ENCODE results near the gene CD2AP.
"Not testable (repeated sequence)": the region's sequence is repeated elsewhere in the genome, so short reads cannot be mapped to it uniquely, and the experiment has no call there.

The CD2AP gene

GRCh38 chr6:47477497-47478232 is at the start of gene CD2AP:
TSS of gene CD2AP (plus strand) at chr6:47477789. CDS start at chr6:47478245, 456 bp downstream.
- DNase-seq = peak; percentile 73 to 80

- DNase-seq = no peak
These were observed 49.3 kb upstream of the CD2AP start for GRCh38 chr6:47428288-47428687.

- no peak for DNase-seq
These were observed 48.6 kb upstream of the CD2AP start for GRCh38 chr6:47428746-47429664.

- no peak for DNase-seq
These were observed 43.0 kb upstream of the CD2AP start for GRCh38 chr6:47434372-47435253.

- no peak for DNase-seq
These were observed 42.4 kb upstream of the CD2AP start for GRCh38 chr6:47435254-47435612.

GRCh38 chr6:47437592-47437991 is 40.0 kb upstream of the CD2AP start:
- DNase-seq = no peak

- DNase-seq = peak in 1 of 2 experiments; percentile 9
These were observed 38.9 kb upstream of the CD2AP start for GRCh38 chr6:47438481-47439347.

- no peak for DNase-seq
These were observed 38.3 kb upstream of the CD2AP start for GRCh38 chr6:47439348-47439668.

- no peak for DNase-seq
These were observed 36.9 kb upstream of the CD2AP start for GRCh38 chr6:47440719-47441118.

- not testable (repeated sequence) for DNase-seq
These were observed 32.6 kb upstream of the CD2AP start for GRCh38 chr6:47444964-47445363.

GRCh38 chr6:47446669-47447330 is 30.8 kb upstream of the CD2AP start:
- DNase-seq = no peak

GRCh38 chr6:47447722-47448121 is 29.9 kb upstream of the CD2AP start:
- no peak for DNase-seq

GRCh38 chr6:47451162-47451561 is 26.4 kb upstream of the CD2AP start:
- no peak for DNase-seq

GRCh38 chr6:47452899-47453298 is 24.7 kb upstream of the CD2AP start:
- DNase-seq = no peak

- DNase-seq = no peak
These were observed 24.1 kb upstream of the CD2AP start for GRCh38 chr6:47453372-47453936.

GRCh38 chr6:47454713-47455396 is 22.7 kb upstream of the CD2AP start:
- no peak for DNase-seq

GRCh38 chr6:47455533-47456209 is 21.9 kb upstream of the CD2AP start:
- DNase-seq = no peak

- DNase-seq = no peak
These were observed 21.0 kb upstream of the CD2AP start for GRCh38 chr6:47456536-47456975.

- DNase-seq = no peak
These were observed 20.2 kb upstream of the CD2AP start for GRCh38 chr6:47457370-47457769.

GRCh38 chr6:47464052-47464451 is 13.5 kb upstream of the CD2AP start:
- no peak for DNase-seq

Data from AML-193 (cell line).